ENCODE measurements around the gene ANKRD11.

GRCh38 chr16:89354325-89354724 is 136.0 kb downstream of the ANKRD11 start:
- TF ChIP-seq CTCF (IDR thresholded peaks at IDR 0.05) (no peak), POLR2A (IDR thresholded peaks at IDR 0.05) (no peak)
